ENCODE data around the gene PIK3CB. TPM values are rescaled to one million over a fixed set of nuclear protein-coding genes. Genes with fewer than 3 reads are reported as not detected.

Gene PIK3CB
- total RNA-seq, 6 experiments from 2014 or later: 12.6 to 18.3 (median 15.8) TPM

GRCh38 chr3:138768125-138768524, 66.6 kb downstream of the PIK3CB start:
- Mint-ChIP-seq H3K27ac (no peak overlapping the region), H3K4me1 (ENCODE audit: low read depth) (peaks cover 22% of the 10 kb centered on the region), H3K9me3 (no peaks in the 10 kb centered on the region; the same call in 1 of the 2 replicates), H3K27me3 (ENCODE audit: insufficient read depth) (no peaks in the 10 kb centered on the region), H3K4me3 (no peak overlapping the region), H3K36me3 (ENCODE audit: low read depth) (peaks cover 4% of the 10 kb centered on the region; the same call in 1 of the 2 replicates)
- TF ChIP-seq CTCF (IDR thresholded peaks at IDR 0.05): no peak
- no peak for DNase-seq

- H3K4me3 Mint-ChIP-seq: no peak overlapping the region
Observed at GRCh38 chr3:138767498-138768104, 67.1 kb downstream of the PIK3CB start.

GRCh38 chr3:138761002-138761401, 73.7 kb downstream of the PIK3CB start:
- no peak for DNase-seq
- TF ChIP-seq CTCF (IDR thresholded peaks at IDR 0.05): no peak
- no peak overlapping the region for H3K27ac Mint-ChIP-seq
- no peaks in the 10 kb centered on the region for H3K36me3 Mint-ChIP-seq (ENCODE audit: low read depth)
- no peaks in the 10 kb centered on the region for H3K9me3 Mint-ChIP-seq
- no peaks in the 10 kb centered on the region; the same call in 1 of the 2 replicates for H3K27me3 Mint-ChIP-seq (ENCODE audit: insufficient read depth)
- no peak overlapping the region for H3K4me3 Mint-ChIP-seq
- H3K4me1 Mint-ChIP-seq (ENCODE audit: low read depth): peaks cover 18% of the 10 kb centered on the region

More at GRCh38 chr3:138767498-138768104, 67.1 kb downstream of the PIK3CB start:
- Mint-ChIP-seq H3K36me3 (ENCODE audit: low read depth) (peaks cover 4% of the 10 kb centered on the region; the same call in 1 of the 2 replicates), H3K27me3 (ENCODE audit: insufficient read depth) (no peaks in the 10 kb centered on the region), H3K9me3 (no peaks in the 10 kb centered on the region; the same call in 1 of the 2 replicates), H3K27ac (no peak overlapping the region), H3K4me1 (ENCODE audit: low read depth) (peaks cover 22% of the 10 kb centered on the region)
- DNase-seq: no peak
- TF ChIP-seq CTCF (IDR thresholded peaks at IDR 0.05): no peak

GRCh38 chr3:138748190-138748589, 86.5 kb downstream of the PIK3CB start:
- no peak for TF ChIP-seq CTCF (IDR thresholded peaks at IDR 0.05)
- Mint-ChIP-seq H3K9me3 (no peaks in the 10 kb centered on the region), H3K36me3 (ENCODE audit: low read depth) (peaks cover 7% of the 10 kb centered on the region; the same call in 1 of the 2 replicates), H3K4me1 (ENCODE audit: low read depth) (peaks cover 9% of the 10 kb centered on the region), H3K27me3 (ENCODE audit: insufficient read depth) (peaks cover 1% of the 10 kb centered on the region; the same call in 1 of the 2 replicates), H3K4me3 (no peak overlapping the region), H3K27ac (no peak overlapping the region)
- DNase-seq: no peak

GRCh38 chr3:138747225-138747624, 87.5 kb downstream of the PIK3CB start:
- no peak overlapping the region for H3K4me3 Mint-ChIP-seq
- TF ChIP-seq CTCF (IDR thresholded peaks at IDR 0.05): no peak
- peaks cover 9% of the 10 kb centered on the region for H3K4me1 Mint-ChIP-seq (ENCODE audit: low read depth)
- DNase-seq: no peak
- peaks cover 7% of the 10 kb centered on the region; the same call in 1 of the 2 replicates for H3K36me3 Mint-ChIP-seq (ENCODE audit: low read depth)
- no peaks in the 10 kb centered on the region for H3K9me3 Mint-ChIP-seq
- H3K27me3 Mint-ChIP-seq (ENCODE audit: insufficient read depth): peaks cover 1% of the 10 kb centered on the region; the same call in 1 of the 2 replicates
- H3K27ac Mint-ChIP-seq: no peak overlapping the region

Data from HFFc6 (cell line).